C4-2B (cell line): ENCODE data around the gene NDFIP1.

Experiments used
- H3K27ac ChIP-seq: fragments of 450-650 bp; 2 replicates; pipeline ENCODE4 v1.5.1; 2017
- CTCF ChIP-seq: fragments of 450-650 bp; conservative IDR thresholded peaks from 2 replicates; pipeline ENCODE4 v1.5.1; 2017; ENCODE audit warnings: mild to moderate bottlenecking
- ZFX ChIP-seq: fragments of 450-650 bp; IDR thresholded peaks from 2 replicates; pipeline ENCODE4 v1.6.1; 2017

The NDFIP1 gene

DNA sequence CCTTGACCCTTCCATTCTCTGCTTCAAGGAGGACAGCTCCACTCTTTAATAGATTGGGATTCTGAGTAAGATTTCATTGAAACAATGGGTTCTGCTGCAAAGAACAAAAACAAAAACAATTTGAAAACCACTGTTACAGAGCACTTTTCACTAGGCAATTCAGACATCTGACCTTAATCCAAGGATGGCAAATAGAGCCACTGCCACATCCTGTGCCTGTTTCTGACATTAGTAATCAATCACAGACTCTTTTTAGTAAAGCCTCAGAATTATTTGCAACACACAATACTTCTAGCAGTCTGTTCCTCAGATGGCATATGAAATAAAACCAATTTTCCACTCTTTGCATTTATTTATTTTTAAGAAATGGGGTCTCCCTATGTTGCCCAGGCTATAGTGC is 37.8 kb upstream of the NDFIP1 start:
- H3K27ac ChIP-seq = no peak overlapping the region
- TF ChIP-seq ZFX (no peak), CTCF (no peak)

GRCh38 chr5:142072488-142072887 is 36.1 kb upstream of the NDFIP1 start:
- no peak overlapping the region for H3K27ac ChIP-seq
- no peak for TF ChIP-seq ZFX
- no peak for TF ChIP-seq CTCF

GRCh38 chr5:142073362-142073988 is 35.1 kb upstream of the NDFIP1 start:
- no peak for TF ChIP-seq CTCF
- no peak for TF ChIP-seq ZFX
- no peak overlapping the region for H3K27ac ChIP-seq

DNA sequence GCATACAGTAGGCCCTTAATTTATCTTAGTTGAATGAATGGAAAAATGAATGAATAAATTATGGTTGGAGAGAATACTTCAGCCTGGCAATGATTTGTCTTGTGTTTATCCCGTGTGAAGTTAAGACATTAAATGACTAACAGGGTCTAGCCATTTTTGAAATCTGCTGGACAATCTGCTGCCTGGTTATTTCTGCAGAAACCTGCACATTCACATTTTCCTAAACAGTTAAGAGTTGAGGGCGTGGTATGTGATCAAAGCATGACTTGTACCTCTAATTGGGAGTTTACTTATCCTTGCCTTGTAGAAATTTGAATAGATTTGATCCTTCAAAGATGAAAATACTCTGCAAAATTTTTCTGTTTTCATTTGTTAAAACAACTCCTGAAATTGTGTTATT is 34.6 kb upstream of the NDFIP1 start:
- no peak for TF ChIP-seq ZFX
- no peak for TF ChIP-seq CTCF
- H3K27ac ChIP-seq = no peak overlapping the region

GRCh38 chr5:142078221-142078620 is 30.4 kb upstream of the NDFIP1 start:
- TF ChIP-seq ZFX (no peak), CTCF (no peak)
- no peak overlapping the region for H3K27ac ChIP-seq

GRCh38 chr5:142078706-142079105 is 29.9 kb upstream of the NDFIP1 start:
- no peak for TF ChIP-seq ZFX
- TF ChIP-seq CTCF = no peak
- H3K27ac ChIP-seq = no peak overlapping the region

DNA sequence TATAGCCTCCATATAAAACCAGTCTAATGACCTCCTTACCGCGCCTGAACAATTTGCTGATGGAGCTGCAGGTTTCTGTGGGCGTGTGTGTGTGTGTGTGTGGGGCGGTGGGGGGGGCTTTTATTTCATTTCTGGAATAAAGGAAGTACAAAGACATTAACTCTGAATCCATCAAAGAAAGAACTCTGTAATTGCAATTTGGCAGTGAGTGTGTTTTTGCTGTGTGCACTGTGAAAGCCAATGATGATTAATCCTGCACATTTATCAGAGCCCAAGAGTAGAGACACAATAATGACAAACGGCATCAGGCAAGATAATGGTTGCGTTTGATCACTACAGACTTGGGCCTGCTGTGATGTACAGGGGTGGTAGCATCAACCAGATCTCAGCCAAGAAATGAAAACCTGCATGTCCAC is 29.3 kb upstream of the NDFIP1 start:
- TF ChIP-seq CTCF (no peak), ZFX (no peak)
- no peak overlapping the region for H3K27ac ChIP-seq
